HG03066 (cell line): ENCODE data around the gene DYRK2.

Experiments used
- ATAC-seq: cut with Tn5 transposase; IDR thresholded peaks from one replicate; pipeline ENCODE4 v1.9.1; 2021; ENCODE audit warnings: low read depth; ENCODE audit not compliant: unreplicated experiment

DYRK2 gene

DNA sequence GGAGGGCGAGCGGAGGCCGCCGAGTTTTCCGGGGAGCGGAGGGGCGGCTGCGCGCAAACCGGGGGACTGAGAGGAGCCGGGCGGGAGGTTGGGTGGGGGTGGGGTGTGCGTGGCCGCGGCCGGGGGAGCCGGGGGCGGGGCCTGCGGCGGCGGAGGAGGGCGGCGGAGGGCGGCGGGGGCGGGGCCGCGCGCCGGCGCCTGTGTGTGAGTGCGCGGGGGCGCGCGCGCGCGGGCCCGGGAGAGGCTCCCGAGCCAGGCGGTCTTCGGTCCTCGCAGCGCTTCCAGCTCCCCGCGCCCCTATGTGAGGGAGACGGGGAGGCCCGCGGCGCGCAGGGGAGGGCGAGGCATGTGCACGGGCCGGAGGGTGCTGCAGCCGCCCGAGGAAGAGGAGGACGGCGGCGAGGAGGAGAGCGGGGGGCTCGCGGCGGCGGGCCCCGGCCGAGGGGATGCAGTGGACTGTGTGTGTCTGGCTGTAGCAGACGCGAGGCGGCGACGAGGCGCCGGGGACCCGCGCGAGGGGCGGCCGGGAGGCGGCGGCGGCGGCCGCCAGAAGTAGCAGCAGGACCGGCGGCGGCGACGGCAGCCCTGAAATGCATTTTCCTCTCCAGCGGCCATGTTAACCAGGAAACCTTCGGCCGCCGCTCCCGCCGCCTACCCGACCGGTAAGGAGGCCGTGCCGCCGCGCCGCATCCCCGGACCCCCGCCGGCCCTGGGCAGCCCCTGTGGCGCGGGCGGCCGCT lies at the start of gene DYRK2:
DYRK2 (plus strand) TSS at position 225 of the 740 bp plus-strand sequence; CDS start at position 614, 389 bp downstream.
- ATAC-seq: peak; percentile 37

DNA sequence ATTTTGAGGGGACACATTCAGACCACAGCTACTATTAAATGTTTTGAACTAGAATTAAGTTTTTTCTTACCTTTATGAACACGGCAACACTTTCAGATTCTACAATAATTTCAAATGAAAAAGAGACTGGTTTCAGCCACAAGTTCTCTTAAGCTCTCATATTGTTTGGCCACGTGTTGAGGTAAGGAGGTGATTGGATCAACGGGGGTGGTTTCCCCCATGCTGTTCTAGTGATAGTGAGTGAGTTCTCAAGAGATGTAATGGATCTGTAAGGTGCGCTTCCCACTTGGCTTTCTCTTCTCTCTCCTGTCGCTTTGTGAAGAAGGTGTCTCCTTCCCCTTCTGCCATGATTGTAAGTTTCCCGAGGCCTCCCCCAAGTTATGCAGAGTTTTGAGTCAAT lies 48.9 kb upstream of the DYRK2 start:
- ATAC-seq: no peak

DNA sequence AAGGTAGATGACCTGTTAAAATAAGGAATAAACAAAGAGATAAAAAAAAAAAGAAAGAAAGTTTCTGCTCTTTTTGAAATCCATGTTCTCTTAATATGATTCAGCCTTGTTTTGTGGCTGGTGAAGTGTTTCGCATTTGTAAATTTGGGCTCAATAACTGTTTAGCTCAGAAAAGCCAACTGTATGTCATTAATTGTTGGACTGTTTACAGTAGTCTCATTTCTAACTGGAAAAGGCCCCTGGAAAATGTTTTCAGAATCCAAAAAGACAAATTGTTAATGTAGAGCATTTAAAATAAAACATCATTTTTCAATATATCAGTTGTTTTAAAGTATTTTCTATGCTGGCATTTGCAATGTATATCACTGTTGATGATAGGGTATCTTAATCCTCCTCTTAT lies 47.4 kb upstream of the DYRK2 start:
- no peak for ATAC-seq

DNA sequence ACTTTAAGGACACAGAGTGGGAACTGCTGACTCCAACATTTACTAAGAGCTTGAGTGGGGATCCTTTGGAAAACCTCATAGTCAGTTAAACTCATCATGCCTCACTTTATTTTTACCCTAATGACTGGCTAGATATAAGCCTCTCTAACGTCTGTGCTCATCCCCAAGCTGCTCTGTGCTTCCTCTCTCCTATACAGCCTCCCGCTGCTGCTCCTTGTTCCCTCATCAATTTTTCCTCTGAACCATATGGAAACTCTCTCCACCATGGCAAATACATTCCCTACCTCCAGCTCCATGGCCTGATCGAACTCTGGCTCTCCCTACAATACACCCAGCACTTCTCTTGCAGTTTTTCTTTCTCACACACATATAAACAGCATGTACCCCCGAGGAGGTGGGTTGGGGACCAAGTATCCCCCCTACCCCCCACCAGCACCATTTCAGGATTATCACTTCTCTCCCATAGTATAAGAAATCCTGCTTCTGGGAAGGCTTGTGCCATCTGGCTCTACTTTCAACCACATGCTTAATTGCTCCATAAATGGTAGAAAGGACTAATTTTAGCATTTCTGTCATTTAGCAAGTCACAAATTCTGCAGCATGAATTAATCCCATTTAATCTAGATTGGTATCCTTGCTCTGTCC lies 39.2 kb upstream of the DYRK2 start:
- no peak for ATAC-seq

GRCh38 chr12:67613040-67613439 lies 35.5 kb upstream of the DYRK2 start:
- ATAC-seq: no peak

- no peak for ATAC-seq
These were observed 30.9 kb upstream of the DYRK2 start for GRCh38 chr12:67617629-67618028.

DNA sequence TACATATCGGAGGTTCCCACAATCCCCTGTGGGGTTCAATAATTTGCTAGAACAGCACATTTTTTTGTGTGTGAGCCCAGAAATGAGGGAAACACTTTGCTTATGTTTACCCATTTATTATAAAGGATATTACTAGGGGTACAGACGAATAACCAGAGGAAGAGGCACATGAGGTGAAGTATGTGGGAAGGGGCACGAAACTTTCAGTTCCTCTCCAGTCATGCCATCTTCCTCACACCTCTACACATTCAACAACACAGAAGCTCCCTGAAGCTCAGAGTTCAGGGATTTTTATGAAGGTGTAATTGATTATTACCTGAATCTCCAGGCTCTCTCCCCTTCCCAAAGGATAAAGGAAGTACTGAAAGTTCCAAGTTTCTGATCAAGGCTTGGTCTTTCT lies 30.2 kb upstream of the DYRK2 start:
- no peak for ATAC-seq

- ATAC-seq: no peak
These were observed 27.4 kb upstream of the DYRK2 start for GRCh38 chr12:67621112-67621511.

- ATAC-seq: no peak
These were observed 26.6 kb upstream of the DYRK2 start for GRCh38 chr12:67621926-67622325.

GRCh38 chr12:67623259-67623658 lies 25.3 kb upstream of the DYRK2 start:
- ATAC-seq: no peak

- ATAC-seq: no peak
These were observed 24.2 kb upstream of the DYRK2 start for GRCh38 chr12:67624355-67624754.

DNA sequence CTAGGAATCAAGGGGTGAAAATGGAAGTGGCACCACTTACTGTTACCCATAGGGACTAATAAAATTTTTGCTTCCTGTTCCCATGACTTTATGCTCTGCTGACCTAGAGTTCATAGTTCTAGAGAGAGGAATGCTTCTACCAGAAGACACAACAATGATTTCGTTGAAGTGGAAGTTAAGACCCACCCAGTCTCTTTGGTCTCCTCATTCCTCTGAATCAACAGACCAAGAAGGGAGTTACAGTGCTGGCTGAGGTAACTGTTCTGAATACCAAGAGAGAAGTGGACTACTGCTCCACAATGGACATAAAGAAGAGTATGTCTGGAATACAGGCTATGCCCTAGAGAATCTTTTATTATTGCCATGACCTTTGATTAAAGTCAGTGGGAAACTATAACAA lies 23.5 kb upstream of the DYRK2 start:
- no peak for ATAC-seq

DNA sequence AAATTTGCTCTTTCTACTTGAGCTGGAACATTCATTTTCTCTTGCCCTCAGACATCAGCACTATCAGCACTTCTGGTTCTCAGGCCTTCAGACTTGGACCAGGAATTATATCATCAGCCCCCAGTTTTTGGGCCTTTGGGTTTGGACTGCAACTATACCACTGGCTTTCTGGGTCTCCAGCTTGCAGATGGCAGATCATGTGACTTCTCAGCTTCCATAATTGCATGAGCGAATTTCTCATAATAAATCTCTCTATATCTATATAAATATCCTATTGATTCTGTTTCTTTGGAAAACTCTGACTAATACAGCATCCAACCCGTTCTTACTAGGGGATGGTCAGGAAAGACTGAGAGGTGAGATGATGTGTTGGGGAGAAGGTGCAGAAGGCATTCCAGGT lies 22.4 kb upstream of the DYRK2 start:
- ATAC-seq: no peak

GRCh38 chr12:67630373-67631088 lies 18.0 kb upstream of the DYRK2 start:
- peak; percentile 95 for ATAC-seq

GRCh38 chr12:67632005-67632404 lies 16.5 kb upstream of the DYRK2 start:
- ATAC-seq: no peak

- no peak for ATAC-seq
These were observed 15.4 kb upstream of the DYRK2 start for GRCh38 chr12:67633024-67633610.

DNA sequence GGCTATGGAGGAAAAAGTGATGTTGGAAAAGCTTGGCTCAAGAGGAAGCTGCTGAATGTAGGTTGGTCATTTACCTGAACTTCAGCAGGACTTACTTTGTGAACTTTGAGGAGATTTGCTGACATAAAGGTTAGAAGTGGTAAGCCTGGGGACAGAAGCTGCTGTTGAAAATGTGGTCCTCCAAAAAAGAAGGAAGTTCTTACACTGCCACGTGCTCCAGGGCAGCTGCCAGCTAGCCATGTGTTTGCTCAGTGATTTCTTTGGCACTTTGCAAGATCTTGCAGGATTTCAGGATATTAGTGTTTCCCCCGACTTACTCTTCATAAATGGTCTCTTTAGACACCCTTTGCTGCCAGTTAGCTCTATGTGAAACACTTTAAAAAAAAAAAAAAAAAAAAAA lies 14.8 kb upstream of the DYRK2 start:
- ATAC-seq: no peak

- no peak for ATAC-seq
These were observed 14.2 kb upstream of the DYRK2 start for GRCh38 chr12:67634303-67634761.

DNA sequence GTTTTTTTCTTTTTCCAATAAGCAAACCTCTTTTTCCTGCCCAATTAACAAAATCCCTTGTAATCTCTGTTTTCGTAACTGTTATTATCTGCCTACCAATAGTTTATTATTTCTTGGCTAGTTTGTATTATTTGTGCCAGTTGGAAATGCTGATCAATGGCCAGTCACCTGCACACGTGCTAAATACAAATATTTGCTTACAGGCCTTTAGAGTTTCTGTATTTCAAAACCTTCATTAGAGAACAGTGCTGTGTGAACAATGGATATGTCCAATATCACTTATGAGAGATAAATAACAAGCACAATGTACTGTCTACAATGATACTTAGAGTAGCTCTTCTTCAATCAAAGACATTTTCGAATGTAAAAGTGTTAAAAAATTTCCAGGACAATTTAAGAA lies 10.8 kb upstream of the DYRK2 start:
- ATAC-seq: no peak

DNA sequence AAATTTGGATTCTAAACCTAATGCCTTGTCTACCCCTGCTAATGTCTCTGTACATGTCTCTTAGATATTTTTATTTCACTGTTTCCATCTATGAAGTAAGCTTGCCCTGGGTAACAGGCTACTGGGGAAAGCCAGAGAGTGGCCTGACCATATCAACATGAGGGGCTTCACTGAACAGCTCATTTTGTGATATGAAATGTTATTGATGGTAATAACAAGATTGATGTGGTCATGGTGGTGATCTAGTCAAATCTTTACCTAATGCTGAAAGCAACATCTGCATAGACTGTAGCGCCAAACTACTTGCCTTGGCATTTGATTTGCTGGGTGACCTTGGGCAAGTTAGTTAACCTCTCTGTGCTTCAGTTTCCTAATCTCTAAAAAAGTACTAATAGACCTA lies 9.9 kb upstream of the DYRK2 start:
- ATAC-seq: no peak

- no peak for ATAC-seq
These were observed 7.7 kb upstream of the DYRK2 start for GRCh38 chr12:67640863-67641262.
